Calu3 (cell line): ENCODE data around the gene ARHGAP42. TPM values are rescaled to one million over a fixed set of nuclear protein-coding genes. Genes with fewer than 3 reads are reported as not detected.

Experiments
- BruUV-seq: library from RNA; stranded (reverse); fragments of 400-500 nt; replicated peaks from 2 replicates; lab custom pipeline; 2021; lab: Mats Ljungman, UMichigan
- CTCF ChIA-PET: fragments of 300-600 bp; sonication (Branson Sonifier 250); formaldehyde crosslinking; loops from one replicate; lab custom pipeline; 2022; ENCODE audit warnings: antibody characterized with exemption; lab: Charles Lee
- DNase-seq: peaks from one replicate; pipeline ENCODE4 v3.0.0; 2022
- H3K27ac Mint-ChIP-seq: one replicate; pipeline ENCODE4 v1.8.0; 2022; ENCODE audit warnings: mixed read lengths; ENCODE audit not compliant: unreplicated experiment
- H3K27me3 Mint-ChIP-seq: one replicate; pipeline ENCODE4 v1.8.0; 2022; ENCODE audit warnings: mixed read lengths; ENCODE audit not compliant: unreplicated experiment
- H3K36me3 Mint-ChIP-seq: one replicate; pipeline ENCODE4 v1.8.0; 2022; ENCODE audit warnings: mild to moderate bottlenecking, moderate library complexity, mixed read lengths; ENCODE audit not compliant: insufficient read depth, unreplicated experiment
- H3K4me1 Mint-ChIP-seq: one replicate; pipeline ENCODE4 v1.8.0; 2022; ENCODE audit warnings: mild to moderate bottlenecking, low read depth, mixed read lengths; ENCODE audit not compliant: unreplicated experiment
- H3K4me3 Mint-ChIP-seq: one replicate; pipeline ENCODE4 v1.8.0; 2022; ENCODE audit warnings: mild to moderate bottlenecking, low read depth, moderate library complexity, mixed read lengths; ENCODE audit not compliant: unreplicated experiment
- H3K9me3 Mint-ChIP-seq: one replicate; pipeline ENCODE4 v1.8.0; 2022; ENCODE audit warnings: low read depth, mixed read lengths; ENCODE audit not compliant: unreplicated experiment
- CTCF ChIP-seq: fragments of 200-600 bp; IDR thresholded peaks from one replicate; pipeline ENCODE4 v1.8.0; 2022; ENCODE audit warnings: antibody characterized with exemption; ENCODE audit not compliant: unreplicated experiment
- intact Hi-C: fragments of 100-400 bp; cut with micrococcal nuclease; formaldehyde crosslinking; loops from one replicate; pipeline ENCODE4 v1.10.0; 2022; ENCODE audit not compliant: unreplicated experiment
- total RNA-seq: library from RNA; stranded (reverse); gene quantifications from 2 replicates; pipeline ENCODE4 v1.2.3, GENCODE V29; 2022

Gene ARHGAP42
- total RNA-seq, 1 experiment from 2014 or later = 10.3 TPM

DNA sequence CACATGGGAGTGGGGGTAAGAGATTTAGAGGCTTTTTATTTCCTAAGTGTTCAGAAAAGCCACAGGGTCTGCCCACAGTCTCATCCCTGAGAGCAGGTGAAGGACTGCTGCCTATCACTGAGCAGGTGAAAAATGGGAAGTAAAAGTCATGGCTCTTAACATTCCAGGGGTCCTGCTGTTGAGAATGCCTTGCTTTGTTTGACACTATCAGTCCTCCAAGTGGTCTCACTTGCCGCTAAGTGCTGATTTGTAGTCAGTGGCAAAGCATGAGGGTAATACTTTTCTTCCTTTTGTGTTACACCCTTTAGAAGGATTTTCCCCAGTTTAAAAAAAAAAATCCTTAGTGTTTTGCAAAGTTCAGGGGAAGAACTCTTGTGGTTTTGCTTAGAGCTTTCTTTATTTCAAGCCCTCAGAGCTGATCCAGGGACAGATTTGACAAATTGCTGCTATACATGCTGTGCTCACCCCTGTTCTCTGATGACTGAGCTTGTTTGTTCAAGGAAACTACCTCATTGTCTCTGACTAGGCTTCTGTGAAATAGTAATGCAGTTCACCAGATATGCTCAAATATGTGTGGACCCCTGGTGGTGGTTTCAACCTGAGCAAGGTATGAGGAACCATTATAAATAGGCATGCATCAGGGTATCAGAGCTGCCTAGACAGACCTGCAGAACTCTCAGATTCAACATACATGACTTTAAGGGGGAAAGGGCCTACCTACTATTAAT lies 141.0 kb downstream of the ARHGAP42 start:
- no peak for TF ChIP-seq CTCF
- intact Hi-C loops = loop anchor here (1.0 kb wide), 2 partner anchors 51 to 144 kb away; no protein-coding TSS in a partner anchor
- Mint-ChIP-seq H3K27ac (peak overlapping the region; percentile 83), H3K4me3 (no peak overlapping the region), H3K27me3 (no peaks in the 10 kb centered on the region), H3K9me3 (no peaks in the 10 kb centered on the region), H3K4me1 (peaks cover 26% of the 10 kb centered on the region), H3K36me3 (peaks cover 8% of the 10 kb centered on the region)
- peak; percentile 68 for DNase-seq
- CTCF ChIA-PET = interaction anchor here (0.6 to 1.8 kb wide), 17 partner anchors 11 to 251 kb away, joined by 3 to 23 read pairs (median 6); no protein-coding TSS in a partner anchor
- no TSS peak for BruUV-seq

DNA sequence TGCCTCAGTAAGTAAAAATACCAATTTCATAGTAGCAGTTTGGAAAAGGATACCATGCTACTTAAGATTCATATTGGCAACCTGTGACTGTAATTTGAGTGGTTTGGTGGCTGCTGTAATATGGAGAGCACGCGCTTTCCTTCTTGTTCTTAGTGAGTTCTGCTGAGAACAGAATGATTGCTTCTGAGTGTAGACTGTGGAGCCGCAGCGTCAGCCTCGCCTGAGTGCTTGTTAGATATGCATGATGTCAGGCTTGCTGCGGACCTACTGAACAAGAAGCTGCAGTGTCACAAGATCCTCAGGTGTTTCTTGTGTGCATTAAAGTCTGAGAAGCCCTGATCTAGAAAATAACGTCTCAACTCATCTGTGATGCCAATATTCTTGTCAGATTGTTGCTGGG lies 143.2 kb downstream of the ARHGAP42 start:
- BruUV-seq = no TSS peak
- DNase-seq = no peak
- intact Hi-C loops = loop anchor here (2.0 kb wide), 1 partner anchor 19 kb away; no protein-coding TSS in a partner anchor
- no peak for TF ChIP-seq CTCF
- CTCF ChIA-PET = interaction anchor here (1.0 to 2.2 kb wide), 2 partner anchors 18 to 54 kb away, joined by 3 to 12 read pairs; no protein-coding TSS in a partner anchor
- Mint-ChIP-seq H3K4me1 (peaks cover 36% of the 10 kb centered on the region), H3K36me3 (peaks cover 8% of the 10 kb centered on the region), H3K27ac (peak overlapping the region; percentile 42), H3K9me3 (no peaks in the 10 kb centered on the region), H3K4me3 (peak overlapping the region; percentile 14), H3K27me3 (no peaks in the 10 kb centered on the region)

DNA sequence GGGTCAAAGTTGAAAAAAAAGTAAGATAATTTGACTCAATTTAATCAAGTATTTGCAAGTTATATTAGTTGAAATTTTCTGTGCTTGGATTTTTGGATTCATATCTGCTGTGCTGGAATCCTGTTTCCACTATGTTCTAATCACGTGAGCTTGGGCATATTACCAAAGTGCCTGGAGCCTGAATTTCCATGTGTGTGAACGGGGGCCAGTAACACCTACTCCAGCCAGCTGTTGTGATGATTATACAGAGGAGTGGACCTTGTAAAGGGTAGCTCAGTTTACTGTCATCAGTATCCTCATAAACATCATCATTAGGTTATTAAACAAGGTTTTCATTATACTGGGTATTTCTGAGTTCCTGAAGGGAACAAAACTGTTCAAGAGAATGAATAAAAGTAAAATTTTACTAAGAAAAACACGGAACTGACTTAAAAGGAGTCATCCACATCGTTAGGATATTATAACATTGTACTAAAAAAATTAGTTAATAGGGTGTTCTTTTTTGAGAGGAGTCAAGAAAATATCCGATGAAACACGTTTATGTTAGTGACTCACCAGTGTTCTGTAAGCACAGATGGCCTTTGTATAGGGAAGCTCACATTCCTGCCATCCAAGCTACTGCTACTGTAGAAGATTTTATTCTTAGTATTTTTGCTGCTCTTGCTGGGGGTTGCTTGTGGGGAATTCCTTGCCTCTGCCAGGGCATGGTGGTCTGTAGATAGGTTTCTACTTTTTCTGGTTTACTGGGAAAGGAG lies 144.1 kb downstream of the ARHGAP42 start:
- no peak for TF ChIP-seq CTCF
- H3K36me3 Mint-ChIP-seq = peaks cover 8% of the 10 kb centered on the region
- intact Hi-C loops = loop anchor here (2.0 kb wide), 1 partner anchor 18 kb away; no protein-coding TSS in a partner anchor
- BruUV-seq = no TSS peak
- H3K4me3 Mint-ChIP-seq = peak overlapping the region; percentile 14
- H3K9me3 Mint-ChIP-seq = no peaks in the 10 kb centered on the region
- H3K4me1 Mint-ChIP-seq = peaks cover 42% of the 10 kb centered on the region
- DNase-seq = no peak
- H3K27ac Mint-ChIP-seq = peak overlapping the region; percentile 42
- CTCF ChIA-PET = interaction anchor here (0.6 to 2.2 kb wide), 5 partner anchors 53 to 150 kb away, joined by 3 to 12 read pairs (median 4); no protein-coding TSS in a partner anchor
- no peaks in the 10 kb centered on the region for H3K27me3 Mint-ChIP-seq

DNA sequence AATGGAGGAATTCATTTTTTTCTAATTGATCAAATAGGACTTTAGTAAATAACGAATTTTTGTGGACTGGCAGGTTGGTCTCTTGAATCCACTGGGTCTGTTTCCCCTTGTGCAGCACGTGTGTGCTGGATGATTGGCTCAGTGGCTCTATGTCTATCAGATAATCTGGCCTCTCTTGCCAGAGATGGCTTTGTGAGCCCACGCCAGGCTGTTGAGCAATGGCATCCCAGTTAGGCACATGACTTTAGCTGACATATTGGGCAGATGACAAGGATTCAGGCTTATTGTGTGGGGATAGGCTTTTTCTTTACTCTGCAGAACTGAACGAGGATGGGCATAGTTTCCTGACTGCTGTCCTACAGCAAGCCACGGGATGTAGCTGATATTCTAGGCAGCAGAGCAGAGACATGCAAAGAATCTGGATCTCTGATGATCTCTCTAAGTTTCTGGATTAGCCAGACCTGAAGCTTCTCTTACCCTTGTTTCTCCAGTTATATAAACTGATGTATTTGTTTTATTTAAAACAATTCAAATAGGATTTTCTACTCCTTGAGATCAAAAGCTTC lies 144.9 kb downstream of the ARHGAP42 start:
- intact Hi-C loops = loop anchor here (2.0 kb wide), 1 partner anchor 17 kb away; no protein-coding TSS in a partner anchor
- H3K9me3 Mint-ChIP-seq = no peaks in the 10 kb centered on the region
- H3K4me1 Mint-ChIP-seq = peaks cover 47% of the 10 kb centered on the region
- CTCF ChIA-PET = interaction anchor here (0.8 to 2.2 kb wide), 5 partner anchors 17 to 151 kb away, joined by 3 to 12 read pairs (median 4); no protein-coding TSS in a partner anchor
- H3K36me3 Mint-ChIP-seq = peaks cover 8% of the 10 kb centered on the region
- TF ChIP-seq CTCF = no peak
- no peaks in the 10 kb centered on the region for H3K27me3 Mint-ChIP-seq
- no peak overlapping the region for H3K4me3 Mint-ChIP-seq
- DNase-seq = no peak
- no TSS peak for BruUV-seq
- no peak overlapping the region for H3K27ac Mint-ChIP-seq
